Calu3 (cell line): ENCODE measurements around the gene NOS1. TPM values are rescaled to one million over a fixed set of nuclear protein-coding genes. Genes with fewer than 3 reads are reported as not detected.
A peak's percentile ranks its signal among the peaks of the same experiment; 100 is the strongest.

ENCODE experiments used
- BruUV-seq: library from RNA; stranded (reverse); fragments of 400-500 nt; replicated peaks from 2 replicates; lab custom pipeline; 2021; lab: Mats Ljungman, UMichigan
- CTCF ChIA-PET: fragments of 300-600 bp; sonication (Branson Sonifier 250); formaldehyde crosslinking; loops from one replicate; lab custom pipeline; 2022; ENCODE audit warnings: antibody characterized with exemption; lab: Charles Lee
- DNase-seq: peaks from one replicate; pipeline ENCODE4 v3.0.0; 2022
- H3K27ac Mint-ChIP-seq: one replicate; pipeline ENCODE4 v1.8.0; 2022; ENCODE audit warnings: mixed read lengths; ENCODE audit not compliant: unreplicated experiment
- H3K27me3 Mint-ChIP-seq: one replicate; pipeline ENCODE4 v1.8.0; 2022; ENCODE audit warnings: mixed read lengths; ENCODE audit not compliant: unreplicated experiment
- H3K36me3 Mint-ChIP-seq: one replicate; pipeline ENCODE4 v1.8.0; 2022; ENCODE audit warnings: mild to moderate bottlenecking, moderate library complexity, mixed read lengths; ENCODE audit not compliant: insufficient read depth, unreplicated experiment
- H3K4me1 Mint-ChIP-seq: one replicate; pipeline ENCODE4 v1.8.0; 2022; ENCODE audit warnings: mild to moderate bottlenecking, low read depth, mixed read lengths; ENCODE audit not compliant: unreplicated experiment
- H3K4me3 Mint-ChIP-seq: one replicate; pipeline ENCODE4 v1.8.0; 2022; ENCODE audit warnings: mild to moderate bottlenecking, low read depth, moderate library complexity, mixed read lengths; ENCODE audit not compliant: unreplicated experiment
- H3K9me3 Mint-ChIP-seq: one replicate; pipeline ENCODE4 v1.8.0; 2022; ENCODE audit warnings: low read depth, mixed read lengths; ENCODE audit not compliant: unreplicated experiment
- CTCF ChIP-seq: fragments of 200-600 bp; IDR thresholded peaks from one replicate; pipeline ENCODE4 v1.8.0; 2022; ENCODE audit warnings: antibody characterized with exemption; ENCODE audit not compliant: unreplicated experiment
- intact Hi-C: fragments of 100-400 bp; cut with micrococcal nuclease; formaldehyde crosslinking; loops from one replicate; pipeline ENCODE4 v1.10.0; 2022; ENCODE audit not compliant: unreplicated experiment
- total RNA-seq: library from RNA; stranded (reverse); gene quantifications from 2 replicates; pipeline ENCODE4 v1.2.3, GENCODE V29; 2022

NOS1 gene
- total RNA-seq, 1 experiment from 2014 or later, result not detected

- Mint-ChIP-seq H3K4me1 (no peaks in the 10 kb centered on the region), H3K27ac (no peak overlapping the region), H3K9me3 (no peaks in the 10 kb centered on the region), H3K36me3 (no peaks in the 10 kb centered on the region), H3K27me3 (peaks cover 68% of the 10 kb centered on the region), H3K4me3 (no peak overlapping the region)
- CTCF ChIA-PET, result interaction anchor here (0.7 kb wide), 1 partner anchor 392 kb away, joined by 3 read pairs; no protein-coding TSS in a partner anchor
- no peak for DNase-seq
- no peak for TF ChIP-seq CTCF
- BruUV-seq, result no TSS peak
- intact Hi-C loops, result no loop called here
Observed at GRCh38 chr12:117360551-117361346, 677 bp downstream of the NOS1 start.

- no peaks in the 10 kb centered on the region for H3K9me3 Mint-ChIP-seq
- TF ChIP-seq CTCF, result no peak
- H3K4me1 Mint-ChIP-seq, result no peaks in the 10 kb centered on the region
- no TSS peak for BruUV-seq
- CTCF ChIA-PET, result no interaction called here
- intact Hi-C loops, result no loop called here
- H3K27ac Mint-ChIP-seq, result no peak overlapping the region
- H3K27me3 Mint-ChIP-seq, result peaks cover 68% of the 10 kb centered on the region
- H3K36me3 Mint-ChIP-seq, result no peaks in the 10 kb centered on the region
- no peak overlapping the region for H3K4me3 Mint-ChIP-seq
- DNase-seq, result no peak
Observed at GRCh38 chr12:117360222-117360550, 1.2 kb downstream of the NOS1 start.

- CTCF ChIA-PET, result interaction anchor here (0.6 kb wide), 1 partner anchor 65 kb away, joined by 5 read pairs; no protein-coding TSS in a partner anchor
- Mint-ChIP-seq H3K4me3 (no peak overlapping the region), H3K27ac (no peak overlapping the region), H3K27me3 (peaks cover 65% of the 10 kb centered on the region), H3K4me1 (no peaks in the 10 kb centered on the region), H3K36me3 (no peaks in the 10 kb centered on the region), H3K9me3 (no peaks in the 10 kb centered on the region)
- BruUV-seq, result no TSS peak
- no peak for DNase-seq
- TF ChIP-seq CTCF, result no peak
- intact Hi-C loops, result no loop called here
Observed at GRCh38 chr12:117359029-117359845, 2.2 kb downstream of the NOS1 start.

- peaks cover 64% of the 10 kb centered on the region for H3K27me3 Mint-ChIP-seq
- no peaks in the 10 kb centered on the region for H3K9me3 Mint-ChIP-seq
- peak overlapping the region; percentile 55 for H3K27ac Mint-ChIP-seq
- H3K4me1 Mint-ChIP-seq, result no peaks in the 10 kb centered on the region
- no peaks in the 10 kb centered on the region for H3K36me3 Mint-ChIP-seq
- DNase-seq, result no peak
- H3K4me3 Mint-ChIP-seq, result no peak overlapping the region
- TF ChIP-seq CTCF, result no peak
- BruUV-seq, result no TSS peak
- intact Hi-C loops, result no loop called here
- CTCF ChIA-PET, result no interaction called here
Observed at GRCh38 chr12:117356048-117356447, 5.4 kb downstream of the NOS1 start.
